ENCODE data around the gene ERC2.

ERC2 gene

DNA sequence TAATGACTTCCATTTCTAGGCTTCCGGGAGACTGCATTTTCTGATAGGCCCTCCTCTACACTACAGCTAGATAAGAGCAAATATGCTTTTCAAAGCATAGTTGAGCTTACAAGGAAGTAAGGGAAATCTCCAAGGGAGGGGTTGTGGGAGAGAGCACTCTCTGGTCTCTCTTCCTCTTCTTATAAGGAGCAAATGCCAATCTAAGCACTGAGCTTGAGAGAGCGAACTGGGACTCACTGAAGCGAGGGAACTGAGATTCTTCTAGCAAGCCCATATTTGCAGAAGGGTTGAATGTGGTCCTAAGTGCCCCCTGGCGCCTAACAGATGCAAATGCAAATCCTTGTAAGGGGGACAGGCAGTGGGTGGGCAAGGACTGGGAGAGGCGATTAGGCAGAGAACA, 164.8 kb downstream of the ERC2 start:
- DNase-seq (ENCODE audit: low read depth), result no peak
- H3K4me3 ChIP-seq (ENCODE audit: control insufficient read depth, low read depth, low read length), result no peak overlapping the region
- peak; percentile 55 for TF ChIP-seq CTCF (IDR thresholded peaks at IDR 0.05; ENCODE audit: control insufficient read depth, insufficient read depth, low read depth, low read length, missing control alignments)

DNA sequence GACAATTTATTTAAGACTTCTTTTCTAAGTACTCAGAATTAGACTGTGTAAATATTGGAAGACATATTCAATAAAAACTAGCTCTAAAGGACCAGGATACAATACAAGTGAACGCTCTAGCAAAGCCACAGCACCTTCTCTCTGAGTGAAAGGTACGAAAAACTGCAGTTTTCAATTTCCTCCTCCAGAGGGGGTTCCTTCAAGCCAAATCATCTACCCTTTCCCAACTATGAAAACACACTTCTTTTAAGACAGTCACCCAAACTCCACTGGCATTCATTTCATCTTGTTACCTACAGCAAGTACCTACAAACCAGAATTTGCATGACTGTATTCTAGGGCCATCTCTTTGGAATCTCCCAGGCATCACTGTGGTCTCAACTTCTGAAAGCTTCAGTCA, 165.8 kb downstream of the ERC2 start:
- H3K4me3 ChIP-seq (ENCODE audit: control insufficient read depth, low read depth, low read length), result no peak overlapping the region
- peak; percentile 22 for TF ChIP-seq CTCF (IDR thresholded peaks at IDR 0.05; ENCODE audit: control insufficient read depth, insufficient read depth, low read depth, low read length, missing control alignments)
- no peak for DNase-seq (ENCODE audit: low read depth)

DNA sequence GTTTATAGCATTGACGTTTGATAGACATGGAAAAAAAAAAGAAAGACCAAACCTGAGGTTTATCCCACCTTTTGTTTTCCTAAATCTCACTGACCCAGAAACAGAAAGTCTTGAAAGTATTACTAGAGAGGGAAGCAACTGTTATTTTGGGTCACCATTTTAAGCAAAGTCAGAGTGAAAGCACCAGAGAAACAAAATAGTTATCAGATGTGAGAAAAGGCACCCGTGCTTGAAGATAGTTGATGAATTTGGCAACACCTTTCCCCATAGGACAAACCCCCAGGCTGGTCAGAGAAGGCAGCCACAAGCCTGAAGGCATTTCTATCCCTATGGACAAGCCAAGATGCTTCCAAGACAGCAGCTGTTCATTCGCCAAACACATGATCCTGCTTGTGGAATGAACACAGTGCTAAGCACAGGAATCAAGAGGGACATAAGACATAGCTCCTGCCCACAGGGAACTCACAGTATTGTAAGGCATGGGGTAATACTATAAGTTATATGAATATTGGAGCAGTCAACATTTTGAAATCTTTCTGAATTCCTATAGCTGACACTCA, 170.9 kb downstream of the ERC2 start:
- TF ChIP-seq CTCF (IDR thresholded peaks at IDR 0.05; ENCODE audit: control insufficient read depth, insufficient read depth, low read depth, low read length, missing control alignments), result no peak
- no peak overlapping the region for H3K4me3 ChIP-seq (ENCODE audit: control insufficient read depth, low read depth, low read length)
- DNase-seq (ENCODE audit: low read depth), result no peak

- TF ChIP-seq CTCF (IDR thresholded peaks at IDR 0.05; ENCODE audit: control insufficient read depth, insufficient read depth, low read depth, low read length, missing control alignments), result no peak
- no peak overlapping the region for H3K4me3 ChIP-seq (ENCODE audit: control insufficient read depth, low read depth, low read length)
Observed at GRCh38 chr3:56296361-56296760, 171.9 kb downstream of the ERC2 start.

GRCh38 chr3:56295161-56295560, 173.1 kb downstream of the ERC2 start:
- DNase-seq (ENCODE audit: low read depth), result no peak
- no peak for TF ChIP-seq CTCF (IDR thresholded peaks at IDR 0.05; ENCODE audit: control insufficient read depth, insufficient read depth, low read depth, low read length, missing control alignments)
- H3K4me3 ChIP-seq (ENCODE audit: control insufficient read depth, low read depth, low read length), result no peak overlapping the region

More at GRCh38 chr3:56296361-56296760, 171.9 kb downstream of the ERC2 start:
- DNase-seq (ENCODE audit: low read depth), result no peak

DNA sequence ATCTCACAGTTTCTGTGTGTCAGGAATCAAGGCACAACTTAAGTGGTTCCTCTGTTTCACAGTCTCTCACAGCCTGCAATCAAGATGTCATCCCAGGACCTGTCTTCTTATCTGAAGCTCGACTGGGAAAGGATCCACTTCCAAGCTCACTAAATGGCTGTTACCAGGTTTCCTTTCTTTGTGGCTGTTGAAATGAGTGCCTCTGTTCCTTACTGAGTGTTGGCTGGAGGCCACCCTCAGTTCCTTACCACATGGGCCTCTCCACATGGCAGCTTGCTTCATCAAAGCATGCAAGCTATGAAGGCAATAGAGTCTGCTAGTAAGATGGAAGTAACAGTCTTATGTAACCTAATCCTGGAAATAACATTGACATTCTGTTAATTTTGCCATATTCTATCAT, 174.0 kb downstream of the ERC2 start:
- no peak for TF ChIP-seq CTCF (IDR thresholded peaks at IDR 0.05; ENCODE audit: control insufficient read depth, insufficient read depth, low read depth, low read length, missing control alignments)
- DNase-seq (ENCODE audit: low read depth), result no peak
- H3K4me3 ChIP-seq (ENCODE audit: control insufficient read depth, low read depth, low read length), result no peak overlapping the region

GRCh38 chr3:56291953-56292352, 176.3 kb downstream of the ERC2 start:
- no peak for TF ChIP-seq CTCF (IDR thresholded peaks at IDR 0.05; ENCODE audit: control insufficient read depth, insufficient read depth, low read depth, low read length, missing control alignments)
- H3K4me3 ChIP-seq (ENCODE audit: control insufficient read depth, low read depth, low read length), result no peak overlapping the region

More at GRCh38 chr3:56291953-56292352, 176.3 kb downstream of the ERC2 start:
- no peak for DNase-seq (ENCODE audit: low read depth)

All from AG09309 (cell line).